AG09319 (cell line): ENCODE results near the gene EFS.

Experiments used
- DNase-seq: peaks from one replicate; pipeline ENCODE4 v3.0.0-alpha.2; 2010; ENCODE audit warnings: low read depth; ENCODE audit errors: extremely low read depth
- TF ChIP-seq, protein P1 (sequence below): IDR thresholded peaks from 2 replicates; pipeline ENCODE4 v1.5.1; 2011; ENCODE audit warnings: low read depth, mild to moderate bottlenecking, inconsistent platforms, low read length, moderate library complexity

Gene EFS

DNA sequence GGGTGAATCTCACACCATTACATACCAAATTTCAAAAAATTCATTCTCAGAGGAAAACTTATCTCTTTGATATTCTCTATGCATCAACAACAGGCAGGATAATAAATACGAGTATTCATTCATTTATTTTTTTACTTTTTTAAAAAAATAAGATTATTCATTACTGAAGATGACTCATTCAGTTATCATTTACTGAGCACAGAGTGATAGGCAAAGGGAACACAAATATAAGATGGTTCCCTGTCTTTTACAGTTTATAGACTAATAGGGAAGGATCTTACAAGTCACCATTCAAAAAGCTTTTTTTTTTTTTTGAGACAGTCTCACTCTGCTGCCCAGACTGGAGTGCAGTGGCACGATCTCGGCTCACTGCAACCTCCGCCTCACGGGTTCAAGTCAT lies 48.7 kb downstream of the EFS start:
- TF ChIP-seq, protein P1, sequence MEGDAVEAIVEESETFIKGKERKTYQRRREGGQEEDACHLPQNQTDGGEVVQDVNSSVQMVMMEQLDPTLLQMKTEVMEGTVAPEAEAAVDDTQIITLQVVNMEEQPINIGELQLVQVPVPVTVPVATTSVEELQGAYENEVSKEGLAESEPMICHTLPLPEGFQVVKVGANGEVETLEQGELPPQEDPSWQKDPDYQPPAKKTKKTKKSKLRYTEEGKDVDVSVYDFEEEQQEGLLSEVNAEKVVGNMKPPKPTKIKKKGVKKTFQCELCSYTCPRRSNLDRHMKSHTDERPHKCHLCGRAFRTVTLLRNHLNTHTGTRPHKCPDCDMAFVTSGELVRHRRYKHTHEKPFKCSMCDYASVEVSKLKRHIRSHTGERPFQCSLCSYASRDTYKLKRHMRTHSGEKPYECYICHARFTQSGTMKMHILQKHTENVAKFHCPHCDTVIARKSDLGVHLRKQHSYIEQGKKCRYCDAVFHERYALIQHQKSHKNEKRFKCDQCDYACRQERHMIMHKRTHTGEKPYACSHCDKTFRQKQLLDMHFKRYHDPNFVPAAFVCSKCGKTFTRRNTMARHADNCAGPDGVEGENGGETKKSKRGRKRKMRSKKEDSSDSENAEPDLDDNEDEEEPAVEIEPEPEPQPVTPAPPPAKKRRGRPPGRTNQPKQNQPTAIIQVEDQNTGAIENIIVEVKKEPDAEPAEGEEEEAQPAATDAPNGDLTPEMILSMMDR = no peak
- no peak for DNase-seq

DNA sequence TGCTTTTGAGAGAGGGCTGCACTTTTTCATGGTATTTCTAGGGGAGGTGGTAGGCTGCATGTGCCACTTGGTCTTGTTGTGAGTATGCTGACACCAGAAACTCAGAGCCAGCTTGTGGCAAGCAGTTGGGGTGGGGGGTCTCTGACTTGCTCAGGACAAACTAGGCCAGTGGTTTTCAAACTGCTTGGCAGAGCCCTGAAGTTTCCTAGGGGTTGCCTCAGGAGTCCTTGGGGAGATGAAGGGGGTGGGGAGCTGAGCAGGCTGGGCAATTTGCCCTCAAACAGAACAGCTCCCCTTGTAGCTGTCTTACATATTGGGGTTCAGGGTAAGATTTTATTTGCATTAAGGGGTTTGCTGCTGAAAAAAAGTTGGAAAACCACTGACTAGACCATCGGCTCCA lies 54.4 kb downstream of the EFS start:
- no peak for DNase-seq
- TF ChIP-seq, protein P1 = no peak

DNA sequence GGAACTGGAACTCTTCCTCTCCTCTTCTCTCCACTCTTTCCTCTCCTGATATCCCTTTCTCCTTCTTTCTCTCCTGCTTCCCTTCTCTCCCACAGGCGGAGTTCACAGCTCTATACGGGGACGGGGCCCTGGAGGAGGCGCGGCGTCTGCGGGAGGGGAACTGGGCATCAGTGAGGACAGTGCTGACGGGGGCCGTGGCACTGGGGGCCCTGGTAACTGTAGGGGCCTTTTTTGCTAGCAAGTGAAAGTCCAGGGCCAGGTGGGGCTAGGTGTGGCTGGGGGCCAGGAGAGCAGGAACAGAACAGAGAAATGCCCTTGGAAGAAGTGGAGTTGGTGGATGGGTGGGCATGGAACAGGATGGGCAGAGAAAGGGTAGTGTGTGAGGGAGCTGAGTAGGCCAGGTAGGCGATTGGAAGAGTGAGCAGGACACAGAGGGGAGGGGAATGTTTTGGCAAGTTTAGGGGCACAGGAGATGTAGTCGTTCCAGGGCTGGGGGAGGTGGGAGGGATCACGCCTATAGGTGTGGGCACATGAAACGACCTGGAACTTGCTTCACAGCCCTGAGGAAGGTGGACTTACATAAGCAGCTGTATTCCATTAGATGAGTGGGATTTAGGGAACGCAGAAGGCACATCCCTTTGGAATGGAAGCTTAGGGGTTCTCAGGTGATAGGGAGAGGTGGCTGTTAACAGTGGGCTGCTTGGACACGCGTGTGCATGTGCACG lies 56.1 kb downstream of the EFS start:
- TF ChIP-seq, protein P1 = no peak
- DNase-seq = no peak

DNA sequence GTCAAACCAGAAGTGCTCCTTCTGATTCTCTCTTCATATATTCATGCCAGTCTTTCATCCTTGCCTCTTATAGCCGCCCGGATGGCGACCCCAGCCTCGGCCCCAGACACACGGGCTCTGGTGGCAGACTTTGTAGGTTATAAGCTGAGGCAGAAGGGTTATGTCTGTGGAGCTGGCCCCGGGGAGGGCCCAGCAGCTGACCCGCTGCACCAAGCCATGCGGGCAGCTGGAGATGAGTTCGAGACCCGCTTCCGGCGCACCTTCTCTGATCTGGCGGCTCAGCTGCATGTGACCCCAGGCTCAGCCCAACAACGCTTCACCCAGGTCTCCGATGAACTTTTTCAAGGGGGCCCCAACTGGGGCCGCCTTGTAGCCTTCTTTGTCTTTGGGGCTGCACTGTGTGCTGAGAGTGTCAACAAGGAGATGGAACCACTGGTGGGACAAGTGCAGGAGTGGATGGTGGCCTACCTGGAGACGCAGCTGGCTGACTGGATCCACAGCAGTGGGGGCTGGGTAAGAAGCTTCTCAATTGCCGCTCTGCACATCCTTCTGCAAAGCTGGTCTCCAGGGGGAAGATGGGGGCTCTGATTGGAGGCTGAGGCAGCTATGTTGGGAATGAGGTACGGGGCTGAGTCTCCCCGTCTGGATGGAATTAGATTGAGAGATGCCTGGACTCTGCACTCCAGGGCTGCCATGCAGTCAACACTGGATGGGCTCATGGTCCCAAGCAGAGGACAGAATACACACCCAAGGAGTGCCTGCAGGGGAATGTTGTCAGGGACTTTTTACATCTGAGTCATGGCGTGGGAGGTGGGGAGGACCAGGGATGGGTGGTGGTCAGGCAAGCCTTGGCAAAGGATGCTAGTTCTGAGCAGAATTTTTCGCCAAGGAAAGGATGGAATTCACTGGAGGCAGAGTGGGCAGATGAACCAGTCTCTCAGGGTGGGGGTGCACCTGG lies 57.0 kb downstream of the EFS start:
- DNase-seq = no peak
- TF ChIP-seq, protein P1 = no peak

DNA sequence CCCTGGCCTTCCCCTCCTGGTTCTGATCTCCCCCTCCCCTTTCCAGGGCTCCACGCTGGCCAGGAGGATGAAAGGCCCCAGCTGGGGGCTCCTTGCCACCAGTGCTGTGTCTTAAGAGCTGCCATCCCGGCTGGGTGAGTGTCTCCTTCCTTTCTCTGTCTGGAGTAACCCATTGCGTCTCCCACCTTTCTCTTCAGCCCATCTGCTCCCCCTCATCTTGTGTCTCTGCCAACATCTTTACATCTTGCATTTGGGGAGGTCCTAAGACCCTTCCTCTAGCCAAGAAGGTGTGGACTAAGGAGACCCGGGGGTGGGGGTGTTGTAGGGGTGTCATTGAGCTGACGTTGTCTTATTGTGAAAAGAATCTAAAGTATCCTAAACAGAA lies 57.8 kb downstream of the EFS start:
- DNase-seq = no peak
- TF ChIP-seq, protein P1 = no peak

DNA sequence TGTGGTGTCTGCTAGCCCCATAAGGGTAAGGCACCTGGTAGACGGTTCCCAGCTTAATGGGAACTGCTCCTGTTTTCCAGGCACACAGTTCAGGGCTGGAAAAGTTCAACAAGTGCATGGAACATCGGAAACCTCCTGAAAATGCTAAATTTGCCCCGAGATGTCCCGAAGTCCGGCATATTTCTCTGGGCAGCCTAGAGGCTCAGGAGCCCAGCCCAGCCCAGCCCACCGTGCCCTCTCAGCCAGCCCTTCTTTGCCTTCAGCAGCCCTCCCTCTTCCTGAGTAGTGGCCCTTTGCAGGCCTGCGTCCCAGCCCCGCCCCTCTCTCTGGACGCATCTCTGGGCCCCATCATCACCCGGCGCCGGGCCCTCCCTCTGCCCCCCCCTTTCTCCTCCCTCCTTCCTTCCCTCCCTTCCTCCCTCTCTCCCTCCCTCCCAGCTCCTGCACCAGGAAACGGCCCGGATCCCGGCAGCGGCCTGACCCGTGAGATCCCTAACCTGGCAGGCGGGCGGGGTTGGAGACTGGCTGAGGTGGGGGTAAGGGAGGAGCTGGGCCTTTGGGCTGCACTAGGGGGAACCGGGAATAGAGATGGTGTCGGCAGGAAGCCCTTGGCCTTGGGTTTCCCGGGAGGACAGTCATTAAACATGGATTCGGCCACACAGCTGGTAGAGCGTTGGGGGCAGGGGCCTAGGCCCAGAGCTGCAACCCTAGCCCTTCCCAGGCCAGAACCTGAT lies 58.4 kb downstream of the EFS start, which contains the start of gene BCL2L2:
Gene BCL2L2 (plus strand): TSS at position 422 of the 734 bp plus-strand sequence. CDS start 935 bp downstream, outside the sequence.
- TF ChIP-seq, protein P1 = no peak
- peak; percentile 68 for DNase-seq
